Thymus (tissue), 11 donors: ENCODE data around the gene CDC42BPG. TPM values are rescaled to one million over a fixed set of nuclear protein-coding genes. Genes with fewer than 3 reads are reported as not detected.

ENCODE experiments used
- DNase-seq, 9 donors: peaks; one replicate each; pipeline ENCODE4 v3.0.0-alpha.2; 2013; ENCODE audit warnings: low spot score in 9 of 9, low read depth in 6 of 9, missing footprints in 1 of 9
- H3K27ac ChIP-seq, 2 donors: one replicate each; pipeline ENCODE4 v1.5.1; 2013; ENCODE audit warnings: control low read depth in 1 of 2, low read depth in 1 of 2, low read length in 1 of 2, mild to moderate bottlenecking in 1 of 2, moderate library complexity in 1 of 2
- H3K27me3 ChIP-seq, 2 donors: one replicate each; pipeline ENCODE4 v1.5.1; 2013; ENCODE audit warnings: low read length in 1 of 2; ENCODE audit not compliant: control insufficient read depth in 2 of 2, insufficient read depth in 1 of 2
- H3K36me3 ChIP-seq, 2 donors: one replicate each; pipeline ENCODE4 v1.5.1; 2013; ENCODE audit warnings: low read length in 1 of 2, mild to moderate bottlenecking in 1 of 2, moderate library complexity in 1 of 2; ENCODE audit not compliant: control insufficient read depth in 2 of 2, insufficient read depth in 2 of 2
- H3K4me1 ChIP-seq, 2 donors: one replicate each; pipeline ENCODE4 v1.5.1; 2013; ENCODE audit warnings: low read length in 2 of 2; ENCODE audit not compliant: control insufficient read depth in 2 of 2, insufficient read depth in 2 of 2
- H3K4me3 ChIP-seq, 2 donors: one replicate each; pipeline ENCODE4 v1.5.1; 2013; ENCODE audit warnings: low read length in 2 of 2, control low read depth in 1 of 2, mild to moderate bottlenecking in 1 of 2
- H3K9me3 ChIP-seq, 2 donors: one replicate each; pipeline ENCODE4 v1.5.1; 2013; ENCODE audit warnings: low read length in 1 of 2, mild to moderate bottlenecking in 1 of 2; ENCODE audit not compliant: control insufficient read depth in 2 of 2, insufficient read depth in 1 of 2
- WGBS: extraction: QIAGEN DNeasy Blood & Tissue Kit; methylation state at CpG from one replicate; pipeline ENCODE4 v1.1.7; 2013; 5-methylcytosine and 5-hydroxymethylcytosine counted together
- polyA plus RNA-seq: library from polyadenylated mRNA; stranded (reverse); fragments of 200-250 nt; gene quantifications from one replicate; pipeline ENCODE4 v1.2.3, GENCODE V29; 2013
- total RNA-seq: library from RNA; stranded (reverse); fragments of 120-200 nt; gene quantifications from one replicate; pipeline ENCODE4 v1.2.4, GENCODE V29; 2013
- donor health status: healthy.

Gene CDC42BPG
- total and polyA plus RNA-seq, 2 donors, result 1.7 to 7.4 TPM

DNA sequence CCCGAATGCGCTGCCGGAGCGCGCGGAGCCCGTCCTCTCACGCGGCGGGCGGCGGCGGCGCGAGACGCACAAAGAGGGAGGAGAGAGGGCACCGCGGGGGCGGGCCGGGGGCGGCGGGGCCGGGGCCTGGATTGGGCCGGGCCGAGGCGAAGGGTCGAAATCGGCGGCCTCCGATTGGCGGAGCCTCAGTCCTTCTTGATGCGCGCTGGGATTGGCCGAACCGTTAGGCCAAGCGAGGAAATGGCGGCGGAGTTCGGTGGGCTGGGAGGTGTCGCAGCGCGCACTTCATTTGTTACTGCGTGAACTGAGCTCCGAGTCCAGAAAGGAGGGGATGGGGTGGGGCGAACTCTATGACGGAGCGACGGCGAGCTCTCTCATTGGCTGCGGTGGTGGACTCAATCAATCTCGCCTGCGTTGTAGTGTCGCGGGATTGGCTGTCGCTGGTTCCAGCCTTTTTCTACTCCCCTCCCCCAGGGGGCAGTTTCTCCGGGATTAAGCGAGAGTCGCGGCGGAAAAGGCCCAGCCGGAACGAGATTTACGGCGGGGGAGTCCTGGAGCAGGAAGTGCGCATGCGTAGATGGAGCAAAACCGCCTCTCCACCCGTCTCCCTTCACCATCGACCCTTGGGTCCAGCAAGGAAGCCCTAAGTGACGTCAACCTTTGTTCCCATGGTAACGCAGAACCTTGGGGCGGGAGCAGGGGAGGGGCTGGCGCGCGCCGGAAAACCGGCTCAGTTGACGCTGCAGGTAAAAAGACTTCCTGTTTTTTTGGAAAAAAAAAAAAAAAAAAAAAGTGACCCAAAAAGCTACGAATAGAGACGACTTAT lies 65.8 kb downstream of the CDC42BPG start, which contains the start of gene SF1:
Gene SF1, minus strand, starts transcription at position 70 of the 826 bp plus-strand sequence. CDS start 150 bp downstream, outside the sequence.
- Histone ChIP-seq H3K9me3 (peaks cover 0 to 4% of the 10 kb centered on the region in 2 donors), H3K4me3 (peak within 1 kb of the TSS; percentile 84 to 98), H3K36me3 (peaks cover 30 to 37% of the 10 kb centered on the region in 2 donors), H3K27me3 (no peaks in the 10 kb centered on the region), H3K4me1 (peaks cover 17 to 20% of the 10 kb centered on the region in 2 donors), H3K27ac (peak within 1 kb of the TSS; percentile 96 to 100)
- DNase-seq, result peak; percentile 99 to 100 (median 100)
- under 1% methylated on average over 80 of the region's 80 CpGs for WGBS

DNA sequence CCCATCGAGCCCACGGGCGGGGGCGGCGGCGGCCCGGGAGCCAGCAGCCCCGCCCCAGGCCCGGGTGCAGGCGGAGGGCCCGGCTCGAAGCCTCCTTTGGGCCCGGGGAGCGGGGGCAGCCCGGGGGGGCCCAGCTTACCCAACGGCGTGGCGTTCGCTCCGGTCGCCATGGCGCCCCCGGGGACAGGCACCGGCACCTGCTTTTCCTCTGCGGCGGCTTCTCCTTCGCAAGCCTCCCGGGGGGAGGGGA lies 66.3 kb downstream of the CDC42BPG start:
- WGBS, result 1% methylated on average over 28 of the region's 28 CpGs
- Histone ChIP-seq H3K9me3 (peaks cover 0 to 4% of the 10 kb centered on the region in 2 donors), H3K27me3 (no peaks in the 10 kb centered on the region), H3K27ac (peak overlapping the region; percentile 96 to 100), H3K4me3 (peak overlapping the region; percentile 49 to 98), H3K36me3 (peaks cover 36 to 43% of the 10 kb centered on the region in 2 donors), H3K4me1 (peaks cover 17 to 20% of the 10 kb centered on the region in 2 donors)
- DNase-seq, result no peak

DNA sequence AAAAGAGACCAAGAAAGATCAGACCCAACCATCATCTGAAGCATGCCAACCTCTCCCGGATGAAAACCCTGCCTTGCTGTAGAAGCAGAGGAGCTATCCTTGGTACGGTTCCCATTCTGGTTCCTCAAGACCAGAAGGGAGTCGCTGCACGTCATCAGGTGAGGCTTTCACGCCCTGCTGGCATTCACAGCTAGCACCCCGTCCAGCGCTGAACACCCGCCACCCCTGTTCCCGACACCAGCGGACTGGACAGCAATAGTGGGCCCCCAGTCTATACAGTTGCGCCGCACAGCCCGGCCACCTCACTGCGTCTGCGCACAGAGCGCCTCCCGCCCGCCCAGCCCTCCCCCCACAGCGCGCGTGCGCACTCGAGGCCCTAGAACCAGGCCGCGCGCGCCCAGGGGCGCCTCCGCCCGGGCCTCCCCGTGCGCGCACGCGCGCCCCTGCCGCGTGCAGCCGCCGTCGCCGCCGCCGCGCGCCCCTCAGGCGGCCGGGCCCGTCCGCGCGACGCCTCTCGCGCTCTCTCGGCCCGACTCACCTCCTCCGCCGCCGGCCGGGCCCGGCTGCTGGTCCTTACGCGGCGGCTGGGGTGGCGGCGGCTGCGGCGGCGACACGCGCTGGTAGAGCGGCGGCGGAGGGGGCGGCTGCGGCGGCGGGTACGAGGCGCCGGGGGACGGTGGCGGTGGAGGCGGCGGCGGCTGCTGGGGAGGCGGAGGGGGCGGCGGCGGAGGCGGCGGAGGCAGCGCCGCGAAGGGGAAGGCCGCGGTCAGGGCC lies 66.8 kb downstream of the CDC42BPG start:
- Histone ChIP-seq H3K4me1 (peaks cover 17 to 24% of the 10 kb centered on the region in 2 donors), H3K27ac (peak overlapping the region; percentile 96 to 100)
- WGBS, result under 1% methylated on average over 98 of the region's 98 CpGs

DNA sequence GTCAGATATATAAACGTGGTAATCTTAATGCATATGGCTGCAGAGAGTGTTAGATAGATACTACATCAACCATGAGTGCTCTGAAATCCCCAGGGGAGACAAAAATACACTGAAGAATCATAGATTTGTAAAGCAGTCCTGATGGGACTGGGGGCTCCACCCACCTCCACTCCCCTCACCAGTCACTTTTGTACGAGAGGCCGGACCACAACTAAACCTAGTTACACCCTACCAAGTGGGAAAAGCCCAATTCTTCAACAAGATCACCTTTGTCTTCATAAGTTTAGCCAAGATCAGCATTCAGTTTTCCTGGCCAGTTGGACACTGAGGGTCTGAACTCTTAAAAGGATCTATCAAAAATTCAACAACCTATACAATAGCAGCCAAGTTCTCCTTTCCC lies 67.6 kb downstream of the CDC42BPG start:
- Histone ChIP-seq H3K36me3 (peaks cover 45 to 56% of the 10 kb centered on the region in 2 donors), H3K27ac (peak overlapping the region in 1 of 2 donors; percentile 76), H3K9me3 (peaks cover 0 to 4% of the 10 kb centered on the region in 2 donors), H3K4me3 (peak overlapping the region; percentile 84 to 98), H3K27me3 (no peaks in the 10 kb centered on the region), H3K4me1 (peaks cover 17 to 24% of the 10 kb centered on the region in 2 donors)
- no peak for DNase-seq
- WGBS, result 25% methylated on average over 3 of the region's 3 CpGs

More for the DNA sequence above, 66.8 kb downstream of the CDC42BPG start:
- peaks cover 41 to 48% of the 10 kb centered on the region in 2 donors for H3K36me3 ChIP-seq
- H3K4me3 ChIP-seq, result peak overlapping the region; percentile 84 to 98
- H3K9me3 ChIP-seq, result peaks cover 0 to 4% of the 10 kb centered on the region in 2 donors
- no peaks in the 10 kb centered on the region for H3K27me3 ChIP-seq
- peak; percentile 70 to 94 (median 86) for DNase-seq

DNA sequence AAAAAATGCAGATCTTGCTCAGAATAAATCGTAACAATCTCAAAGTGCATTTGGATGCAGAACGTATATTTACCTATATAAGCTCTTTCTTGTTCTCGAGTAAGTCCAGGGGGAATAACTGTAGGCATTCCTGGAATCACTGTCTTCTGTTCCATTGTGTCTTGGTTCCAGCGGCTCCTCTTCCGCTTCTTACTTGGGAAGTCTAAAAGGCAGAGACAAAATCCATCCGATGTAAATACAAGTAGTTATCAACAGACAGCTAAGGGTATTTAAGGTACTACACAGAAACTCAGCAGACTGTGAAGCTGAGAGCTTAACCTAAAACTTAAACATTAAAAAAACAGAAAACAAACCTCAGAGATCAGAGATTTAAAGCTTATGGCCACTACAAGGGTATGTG lies 68.0 kb downstream of the CDC42BPG start:
- Histone ChIP-seq H3K36me3 (peaks cover 48 to 60% of the 10 kb centered on the region in 2 donors), H3K4me3 (peak overlapping the region; percentile 84 to 98), H3K27me3 (no peaks in the 10 kb centered on the region), H3K9me3 (peaks cover 0 to 4% of the 10 kb centered on the region in 2 donors), H3K27ac (no peak overlapping the region), H3K4me1 (peaks cover 17 to 24% of the 10 kb centered on the region in 2 donors)
- no peak for DNase-seq
- WGBS, result 95% methylated on average over 6 of the region's 6 CpGs

DNA sequence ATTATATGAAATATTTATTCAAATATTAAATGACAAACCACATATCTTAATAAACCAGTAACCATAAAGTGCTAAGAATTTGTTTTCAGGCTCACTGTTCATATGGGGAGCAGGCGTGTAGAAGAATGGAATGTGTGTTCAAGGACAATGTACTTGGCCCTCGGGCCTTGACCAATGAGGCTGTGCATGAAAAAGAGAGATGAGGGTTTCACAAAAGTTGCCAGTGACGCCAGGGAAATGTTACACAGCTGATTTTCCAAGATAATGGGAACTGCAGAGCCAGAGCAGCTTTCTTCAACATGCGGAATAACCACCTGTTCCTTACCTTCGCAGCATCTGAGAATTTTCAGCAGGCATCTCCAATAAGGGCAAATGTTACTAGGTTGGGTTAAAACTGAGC lies 70.3 kb downstream of the CDC42BPG start:
- Histone ChIP-seq H3K9me3 (no peaks in the 10 kb centered on the region), H3K4me1 (peaks cover 11 to 17% of the 10 kb centered on the region in 2 donors), H3K4me3 (no peak overlapping the region), H3K27me3 (no peaks in the 10 kb centered on the region), H3K36me3 (peaks cover 70 to 83% of the 10 kb centered on the region in 2 donors), H3K27ac (no peak overlapping the region)
- WGBS, result 97% methylated on average over 5 of the region's 5 CpGs
- DNase-seq, result no peak

Other genes with a start within 250 kb of the CDC42BPG start
- 0.85 TPM for gene NRXN2, start 121.5 kb downstream of the CDC42BPG start, total RNA-seq
- gene NRXN2, start 121.5 kb downstream of the CDC42BPG start, polyA plus RNA-seq, result 1.6 TPM
- 38.1 TPM for gene RASGRP2, start 100.5 kb downstream of the CDC42BPG start, total RNA-seq
- 227 TPM for gene RASGRP2, start 100.5 kb downstream of the CDC42BPG start, polyA plus RNA-seq
- gene PYGM, start 84.7 kb downstream of the CDC42BPG start, total RNA-seq, result 1.0 TPM
- gene PYGM, start 84.7 kb downstream of the CDC42BPG start, polyA plus RNA-seq, result 3.5 TPM
- 49.5 TPM for gene SF1, start 66.1 kb downstream of the CDC42BPG start, total RNA-seq
- 134 TPM for gene SF1, start 66.1 kb downstream of the CDC42BPG start, polyA plus RNA-seq
- 23.9 TPM for gene MAP4K2, start 41.4 kb downstream of the CDC42BPG start, total RNA-seq
- 37.6 TPM for gene MAP4K2, start 41.4 kb downstream of the CDC42BPG start, polyA plus RNA-seq
- gene MEN1, start 34.1 kb downstream of the CDC42BPG start, total RNA-seq, result 10.8 TPM
- gene MEN1, start 34.1 kb downstream of the CDC42BPG start, polyA plus RNA-seq, result 33.4 TPM
- gene EHD1, start 34.0 kb upstream of the CDC42BPG start, total RNA-seq, result 17.3 TPM
- gene EHD1, start 34.0 kb upstream of the CDC42BPG start, polyA plus RNA-seq, result 32.3 TPM
- gene ATG2A, start 72.6 kb upstream of the CDC42BPG start, total RNA-seq, result 6.3 TPM
- gene ATG2A, start 72.6 kb upstream of the CDC42BPG start, polyA plus RNA-seq, result 35.2 TPM
- 4.4 TPM for gene PPP2R5B, start 80.0 kb upstream of the CDC42BPG start, total RNA-seq
- 18.3 TPM for gene PPP2R5B, start 80.0 kb upstream of the CDC42BPG start, polyA plus RNA-seq
- 0.47 TPM for gene GPHA2, start 91.2 kb upstream of the CDC42BPG start, total RNA-seq
- 1.6 TPM for gene GPHA2, start 91.2 kb upstream of the CDC42BPG start, polyA plus RNA-seq
- 0.14 TPM for gene MAJIN, start 127.5 kb upstream of the CDC42BPG start, total RNA-seq
- gene MAJIN, start 127.5 kb upstream of the CDC42BPG start, polyA plus RNA-seq, result 0.50 TPM
- gene BATF2, start 152.3 kb upstream of the CDC42BPG start, total RNA-seq, result 0.90 TPM
- 3.1 TPM for gene BATF2, start 152.3 kb upstream of the CDC42BPG start, polyA plus RNA-seq
- gene ARL2, start 169.5 kb upstream of the CDC42BPG start, total RNA-seq, result 42.8 TPM
- gene ARL2, start 169.5 kb upstream of the CDC42BPG start, polyA plus RNA-seq, result 52.0 TPM
- 10.6 TPM for gene SNX15, start 182.8 kb upstream of the CDC42BPG start, total RNA-seq
- 15.4 TPM for gene SNX15, start 182.8 kb upstream of the CDC42BPG start, polyA plus RNA-seq
- 11.2 TPM for gene SAC3D1, start 196.6 kb upstream of the CDC42BPG start, total RNA-seq
- gene SAC3D1, start 196.6 kb upstream of the CDC42BPG start, polyA plus RNA-seq, result 11.5 TPM
- gene NAALADL1, start 213.9 kb upstream of the CDC42BPG start, total RNA-seq, result 5.1 TPM
- 9.0 TPM for gene NAALADL1, start 213.9 kb upstream of the CDC42BPG start, polyA plus RNA-seq
- 26.8 TPM for gene CDCA5, start 239.4 kb upstream of the CDC42BPG start, total RNA-seq
- 2.2 TPM for gene CDCA5, start 239.4 kb upstream of the CDC42BPG start, polyA plus RNA-seq
- 16.8 TPM for gene ZFPL1, start 239.6 kb upstream of the CDC42BPG start, total RNA-seq
- gene ZFPL1, start 239.6 kb upstream of the CDC42BPG start, polyA plus RNA-seq, result 42.5 TPM